ENCODE results near the gene LAMTOR4.
A peak's percentile ranks its signal among the peaks of the same experiment; 100 is the strongest.
"Not testable (repeated sequence)": the region's sequence is repeated elsewhere in the genome, so short reads cannot be mapped to it uniquely, and the experiment has no call there.

Gene LAMTOR4

GRCh38 chr7:100173806-100174495, 25.2 kb downstream of the LAMTOR4 start:
- no peak for DNase-seq

GRCh38 chr7:100174582-100174981, 25.9 kb downstream of the LAMTOR4 start:
- DNase-seq, result no peak

- no peak for DNase-seq
Observed at GRCh38 chr7:100175296-100175935, 26.7 kb downstream of the LAMTOR4 start.

- no peak for DNase-seq
Observed at GRCh38 chr7:100176096-100177044, 27.7 kb downstream of the LAMTOR4 start.

- peak; percentile 98 for DNase-seq
Observed at GRCh38 chr7:100177045-100178001, 28.6 kb downstream of the LAMTOR4 start, which contains the start of the genes GPC2 and STAG3. TSS of gene GPC2 (minus strand) at chr7:100177381. CDS start at chr7:100177199, 182 bp downstream. TSS of gene STAG3 (plus strand) at chr7:100177918. CDS start at chr7:100180557, 2,639 bp downstream.

- not testable (repeated sequence) for DNase-seq
Observed at GRCh38 chr7:100180084-100180483, 31.4 kb downstream of the LAMTOR4 start.

- not testable (repeated sequence) for DNase-seq
Observed at GRCh38 chr7:100182616-100183015, 33.9 kb downstream of the LAMTOR4 start.

- not testable (repeated sequence) for DNase-seq
Observed at GRCh38 chr7:100183090-100183489, 34.4 kb downstream of the LAMTOR4 start.

GRCh38 chr7:100185726-100186125, 37.0 kb downstream of the LAMTOR4 start:
- no peak for DNase-seq

GRCh38 chr7:100189061-100189460, 40.3 kb downstream of the LAMTOR4 start:
- no peak for DNase-seq

- peak; percentile 74 for DNase-seq
Observed at GRCh38 chr7:100190048-100190711, 41.5 kb downstream of the LAMTOR4 start.

- DNase-seq, result no peak
Observed at GRCh38 chr7:100191775-100192174, 43.1 kb downstream of the LAMTOR4 start.

- not testable (repeated sequence) for DNase-seq
Observed at GRCh38 chr7:100192281-100192862, 43.7 kb downstream of the LAMTOR4 start.

- no peak for DNase-seq
Observed at GRCh38 chr7:100192969-100193368, 44.3 kb downstream of the LAMTOR4 start.

- no peak for DNase-seq
Observed at GRCh38 chr7:100195222-100195621, 46.5 kb downstream of the LAMTOR4 start.

- DNase-seq, result not testable (repeated sequence)
Observed at GRCh38 chr7:100195901-100196322, 47.2 kb downstream of the LAMTOR4 start.

- DNase-seq, result no peak
Observed at GRCh38 chr7:100198266-100198665, 49.5 kb downstream of the LAMTOR4 start.

GRCh38 chr7:100200693-100201092, 52.0 kb downstream of the LAMTOR4 start:
- DNase-seq, result no peak
